ENCODE measurements around the gene GRIP2.

GRIP2 gene

GRCh38 chr3:14561051-14561960 is 21.2 kb upstream of the GRIP2 start:
- DNase-seq, result no peak

DNA sequence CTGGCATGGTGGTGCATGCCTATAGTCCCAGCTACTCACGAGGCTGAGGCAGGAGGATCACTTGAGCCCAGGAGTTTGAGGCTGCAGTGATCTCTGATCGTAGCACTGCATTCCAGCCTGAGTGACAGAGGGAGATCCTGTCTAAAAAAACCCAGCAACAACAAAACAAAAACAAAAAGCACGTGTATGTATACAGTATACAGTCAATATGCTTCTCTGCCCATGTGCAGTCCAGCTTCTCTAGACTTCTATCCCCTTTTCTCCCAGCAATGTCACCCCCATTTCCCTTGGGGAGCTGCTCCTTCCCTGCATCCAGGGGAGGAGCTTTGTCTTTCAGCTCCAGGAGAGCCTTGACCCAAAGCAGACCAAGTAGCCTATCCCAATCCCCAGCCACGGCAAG is 20.0 kb upstream of the GRIP2 start:
- DNase-seq, result no peak

- DNase-seq, result no peak
These were observed 17.9 kb upstream of the GRIP2 start for GRCh38 chr3:14558029-14558428.

GRCh38 chr3:14555835-14556234 is 15.7 kb upstream of the GRIP2 start:
- no peak for DNase-seq

DNA sequence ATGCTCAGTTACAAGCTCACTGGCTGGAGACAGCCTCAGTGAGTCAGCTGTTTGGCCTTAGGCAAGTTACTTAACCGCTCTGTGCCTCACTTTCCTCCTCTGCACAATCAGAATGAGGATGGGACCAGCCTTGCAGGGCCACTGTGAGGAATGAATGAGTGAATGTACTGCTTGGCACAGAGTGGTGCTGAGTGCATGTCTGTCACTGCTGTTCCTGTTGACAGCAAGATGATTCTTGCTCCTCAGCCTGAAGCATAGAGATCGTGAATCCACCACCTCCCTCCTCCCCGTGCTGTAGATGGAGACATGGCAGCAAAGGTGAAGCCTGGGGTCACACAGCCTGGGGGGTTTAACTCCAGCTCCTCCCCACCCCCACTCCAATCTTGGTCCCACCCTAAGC is 14.6 kb upstream of the GRIP2 start:
- no peak for DNase-seq

DNA sequence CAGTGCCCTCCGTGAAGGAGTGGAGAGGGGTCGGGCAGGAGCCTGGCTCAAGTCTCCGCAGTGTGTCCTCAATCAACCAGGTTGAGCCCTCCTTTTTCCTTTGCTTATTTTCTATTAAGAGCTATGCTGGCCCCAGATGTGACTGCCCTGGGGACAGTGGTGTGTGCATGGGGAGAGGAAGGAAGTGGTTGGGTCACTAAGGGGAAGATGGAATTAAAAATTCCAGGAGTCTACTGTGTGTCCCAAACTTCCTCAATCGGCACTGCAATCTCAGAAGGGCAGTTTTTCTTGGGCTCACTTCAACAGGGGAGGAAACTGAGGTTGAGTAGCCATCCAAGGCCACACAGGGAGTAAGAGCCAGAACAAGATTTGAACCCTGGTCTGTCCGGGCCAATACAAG is 13.7 kb upstream of the GRIP2 start:
- no peak for DNase-seq

DNA sequence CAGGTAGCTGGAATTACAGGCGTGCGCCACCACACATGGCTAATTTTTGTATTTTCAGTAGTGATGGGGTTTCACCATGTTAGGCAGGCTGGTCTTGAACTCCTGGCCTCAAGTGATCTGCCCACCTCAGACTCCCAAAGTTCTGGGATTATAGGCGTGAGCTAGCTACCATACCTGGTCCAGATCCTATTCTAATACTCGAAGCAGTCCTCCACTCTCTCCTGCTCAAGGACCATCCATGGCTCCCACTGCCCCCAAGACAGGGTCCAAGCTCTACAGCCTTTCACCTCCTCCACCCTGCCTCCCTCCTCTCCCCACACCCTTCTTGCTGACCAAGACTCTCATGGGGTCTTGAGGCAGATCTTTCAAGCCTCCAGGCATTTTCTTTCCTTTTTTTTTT is 12.6 kb upstream of the GRIP2 start:
- DNase-seq, result no peak

GRCh38 chr3:14552041-14552648 is 12.0 kb upstream of the GRIP2 start:
- no peak for DNase-seq

DNA sequence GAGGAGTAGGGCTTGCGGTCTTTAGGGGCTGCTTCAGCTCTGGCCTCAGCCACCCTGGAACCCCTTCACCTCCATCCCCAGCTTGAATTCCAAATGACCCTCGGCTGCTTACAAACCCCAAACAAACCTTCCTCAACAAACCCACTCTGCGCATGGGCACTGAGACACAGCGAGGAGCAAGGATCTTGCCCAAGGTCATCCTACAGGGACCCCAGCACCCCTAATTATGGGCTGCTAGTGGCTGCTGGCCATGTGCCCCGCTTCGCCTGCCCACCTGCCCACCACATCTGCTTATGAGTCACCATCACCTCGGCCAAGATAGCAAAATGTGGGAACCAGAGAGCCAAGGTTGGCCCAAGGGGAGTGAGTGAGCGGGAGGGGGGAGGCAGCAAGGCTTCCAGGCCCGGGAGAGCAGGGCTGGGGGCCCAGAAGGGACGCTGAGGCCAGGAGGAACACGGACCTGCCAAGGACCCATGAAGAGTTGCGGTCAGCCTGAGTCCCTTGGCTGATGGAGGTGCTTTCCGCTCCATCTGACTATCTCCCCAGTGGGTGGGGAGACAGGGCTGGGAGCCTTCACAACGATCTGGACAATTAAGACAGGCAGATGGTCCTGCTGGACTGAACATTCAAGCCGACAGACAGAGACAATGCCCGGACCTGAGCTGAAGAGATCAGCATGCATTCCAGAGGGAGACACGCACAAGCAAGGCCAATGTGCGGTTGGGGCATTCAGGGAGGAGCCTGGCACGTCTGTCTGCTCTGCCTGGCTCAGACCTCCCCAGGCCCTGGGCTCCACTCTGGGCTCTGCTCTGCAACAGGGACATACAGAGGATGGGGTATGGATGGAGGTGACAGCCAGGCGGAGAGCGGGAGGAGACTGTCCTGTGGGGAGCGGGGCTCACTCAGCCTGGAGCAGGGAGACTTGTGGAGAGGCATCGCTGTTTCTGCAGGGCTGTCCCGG is 10.8 kb upstream of the GRIP2 start:
- DNase-seq, result no peak

DNA sequence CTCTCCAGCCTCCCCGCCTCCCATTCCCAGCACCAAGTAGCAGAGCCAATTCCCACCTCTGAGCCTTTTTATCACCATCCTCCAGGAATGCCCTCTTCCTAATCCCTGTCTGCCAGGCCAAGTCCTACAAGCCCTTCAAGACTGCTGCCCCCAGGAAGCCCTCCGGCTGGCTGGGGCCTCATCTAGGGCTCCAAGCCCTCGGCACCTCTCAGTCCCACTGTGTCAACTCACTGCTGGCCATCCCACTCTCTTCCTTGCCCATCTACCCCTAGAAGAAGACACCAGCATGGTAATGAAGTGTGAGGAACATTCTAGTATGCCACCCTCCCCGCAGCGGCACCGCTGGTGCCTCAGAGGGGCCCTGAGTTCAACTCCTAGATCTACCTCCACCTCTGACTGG is 10.0 kb upstream of the GRIP2 start:
- DNase-seq, result no peak

DNA sequence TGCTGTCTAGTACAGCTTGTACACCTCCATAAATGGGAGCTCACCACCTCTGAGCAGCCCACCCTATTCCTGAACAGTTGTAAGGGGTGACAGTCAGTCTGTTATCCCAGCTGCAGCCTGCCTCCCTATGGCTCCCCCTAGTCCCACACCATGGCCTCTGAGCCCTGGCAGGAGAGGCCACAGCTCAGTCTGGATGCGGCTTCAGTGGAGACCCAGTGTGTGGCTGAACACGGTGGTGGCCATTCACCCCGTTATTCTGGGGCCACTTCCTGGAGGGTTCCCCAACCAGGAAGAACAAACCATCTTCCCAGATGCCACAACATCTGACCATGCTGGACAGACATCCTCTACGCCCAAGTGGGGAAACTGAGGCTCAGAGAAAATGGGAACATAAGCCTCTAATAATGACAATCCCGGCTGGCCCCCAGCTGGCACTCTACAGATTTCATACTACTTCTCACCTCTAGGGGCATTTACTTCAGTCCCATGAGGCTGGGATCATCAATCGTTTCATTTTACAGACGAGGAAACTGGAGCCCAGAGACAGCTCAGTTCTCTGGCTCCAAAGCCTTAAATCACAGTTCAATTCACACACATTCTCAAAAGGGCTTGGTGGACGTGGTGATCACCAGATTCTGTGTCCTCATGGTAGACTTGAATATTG is 9.2 kb upstream of the GRIP2 start:
- DNase-seq, result peak; percentile 74

- DNase-seq, result peak; percentile 90
These were observed 8.2 kb upstream of the GRIP2 start for GRCh38 chr3:14548321-14548729.

DNA sequence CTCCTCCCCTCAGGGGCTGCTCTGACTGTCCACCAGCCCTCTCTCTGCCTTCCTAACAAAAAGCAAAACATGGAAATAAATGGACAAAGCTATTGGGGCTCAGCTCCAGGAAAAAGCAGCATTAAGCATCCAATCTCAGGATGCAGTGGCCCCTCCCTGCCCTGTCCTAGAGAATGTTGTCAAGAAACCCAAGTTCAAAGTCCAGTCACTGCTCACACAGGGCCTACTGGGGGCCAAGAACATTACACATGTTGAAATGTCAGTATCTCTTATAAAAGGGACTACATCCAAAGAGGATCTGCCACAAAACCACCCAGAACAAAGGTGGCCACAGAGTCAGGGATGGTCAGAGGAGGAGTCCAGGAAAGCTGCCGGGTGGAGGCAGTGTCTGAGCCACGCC is 7.6 kb upstream of the GRIP2 start:
- DNase-seq, result no peak

GRCh38 chr3:14546041-14546440 is 5.9 kb upstream of the GRIP2 start:
- DNase-seq, result no peak

- DNase-seq, result no peak
These were observed 5.1 kb upstream of the GRIP2 start for GRCh38 chr3:14545251-14545635.

DNA sequence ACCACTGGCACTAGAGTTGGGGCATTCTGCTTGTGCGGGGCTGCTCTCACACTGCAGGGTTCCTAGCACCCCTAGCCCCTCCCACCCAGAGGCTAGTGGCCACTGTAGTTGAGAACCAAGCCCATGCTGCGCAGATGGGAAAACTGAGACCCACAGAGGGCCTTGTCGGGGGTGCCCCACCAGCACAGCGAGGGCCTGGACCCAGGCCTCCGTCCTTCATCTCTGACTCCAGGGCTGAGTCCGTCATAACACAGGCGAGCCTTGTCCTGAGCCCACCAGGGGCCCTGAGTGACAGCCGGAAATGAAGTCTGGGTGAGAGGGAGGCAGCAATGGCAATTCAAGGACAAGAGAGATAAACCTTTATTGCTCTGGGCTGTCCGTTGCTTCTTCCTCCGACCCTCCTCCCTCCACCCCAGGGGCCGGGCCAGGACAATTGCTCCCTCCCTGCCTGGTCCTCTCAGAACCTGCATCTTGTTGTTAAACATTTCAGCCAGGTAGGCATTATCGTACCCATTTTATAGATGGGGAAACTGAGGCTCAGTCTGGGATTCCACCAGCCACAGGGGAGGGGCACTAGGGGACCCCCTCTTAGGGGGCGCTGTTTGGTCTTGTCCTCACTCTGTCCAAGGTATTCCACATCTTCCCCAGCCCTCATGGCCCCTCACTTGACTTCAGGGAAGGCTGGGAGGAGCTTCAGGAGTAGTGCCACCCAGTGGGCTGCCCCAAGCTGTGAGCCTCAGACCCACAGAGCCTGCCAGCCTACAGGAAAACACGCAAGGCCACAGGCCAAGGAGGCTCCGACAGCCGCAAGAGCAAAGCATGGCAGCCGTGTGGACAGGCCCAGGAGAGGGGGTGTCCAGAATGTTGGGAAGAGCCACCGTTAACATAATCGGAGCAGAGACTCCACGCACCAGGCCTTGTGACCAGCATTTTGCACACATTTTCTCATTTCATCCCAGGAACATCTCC is 4.4 kb upstream of the GRIP2 start:
- no peak for DNase-seq

- no peak for DNase-seq
These were observed 3.3 kb upstream of the GRIP2 start for GRCh38 chr3:14543446-14543845.

DNA sequence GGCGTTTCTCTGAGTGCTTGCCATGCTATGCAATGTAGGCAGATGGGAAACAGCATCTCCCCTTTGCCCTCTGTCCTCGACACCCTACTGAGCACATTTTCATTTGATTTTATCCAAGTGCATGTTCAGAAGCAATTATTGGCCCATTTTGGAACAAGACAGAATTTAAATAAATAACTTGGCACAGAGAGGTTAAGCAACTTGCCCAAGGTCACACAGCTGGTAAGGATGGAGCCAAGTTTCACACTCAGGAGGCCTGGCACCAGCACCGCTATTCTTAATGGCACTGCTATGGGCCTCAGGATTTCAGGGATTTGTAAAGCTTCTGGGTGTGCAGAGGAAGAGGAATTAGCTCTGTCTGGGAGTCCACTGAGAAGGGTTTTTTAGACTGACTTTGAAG is 2.5 kb upstream of the GRIP2 start:
- DNase-seq, result no peak

DNA sequence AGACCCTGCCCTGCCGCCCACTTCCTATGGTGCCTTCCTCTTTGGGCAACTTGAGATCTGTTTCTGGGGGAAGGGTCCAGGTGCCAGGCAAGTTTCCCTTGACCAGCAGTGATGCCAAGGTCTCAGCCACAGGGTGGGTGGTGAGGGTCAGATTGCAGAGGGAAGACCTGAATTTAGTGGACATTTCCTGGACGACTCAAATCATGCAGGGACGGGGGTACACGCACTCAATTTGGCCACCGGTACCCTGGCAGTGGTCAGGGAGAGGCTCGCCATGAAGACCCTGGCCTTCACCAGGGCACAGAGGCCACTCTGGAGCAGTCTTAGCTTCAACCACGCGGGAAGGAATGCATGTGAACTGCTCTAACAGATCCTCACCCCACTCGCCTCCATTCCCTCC is 1.5 kb upstream of the GRIP2 start:
- DNase-seq, result no peak

- DNase-seq, result no peak
These were observed 761 bp upstream of the GRIP2 start for GRCh38 chr3:14540821-14541385.

GRCh38 chr3:14539384-14539741 is 779 bp downstream of the GRIP2 start:
- DNase-seq, result no peak

Measured in 8988T (cell line).